Suprapubic skin (tissue), 4 donors: ENCODE data around the gene MAMDC4. TPM values are rescaled to one million over a fixed set of nuclear protein-coding genes. Genes with fewer than 3 reads are reported as not detected.
"Not testable (repeated sequence)": the region's sequence is repeated elsewhere in the genome, so short reads cannot be mapped to it uniquely, and the experiment has no call there.

Source experiments
- DNase-seq, 2 donors: peaks; one replicate each; pipeline ENCODE4 v3.0.0-alpha.2; 2019; ENCODE audit warnings: low spot score in 2 of 2
- H3K27ac ChIP-seq: fragments of 200-600 bp; sonication (generic); one replicate; pipeline ENCODE4 v1.5.1; 2019
- H3K27me3 ChIP-seq: fragments of 200-600 bp; sonication (generic); one replicate; pipeline ENCODE4 v1.5.1; 2019
- H3K36me3 ChIP-seq: fragments of 200-600 bp; sonication (generic); one replicate; pipeline ENCODE4 v1.5.1; 2019
- H3K4me1 ChIP-seq: fragments of 200-600 bp; sonication (generic); one replicate; pipeline ENCODE4 v1.5.1; 2019
- H3K4me3 ChIP-seq: fragments of 200-600 bp; sonication (generic); one replicate; pipeline ENCODE4 v1.5.1; 2019; ENCODE audit warnings: mild to moderate bottlenecking
- H3K9me3 ChIP-seq: fragments of 200-600 bp; sonication (generic); one replicate; pipeline ENCODE4 v1.5.1; 2019
- EP300 ChIP-seq: sonication (generic); formaldehyde crosslinking; IDR thresholded peaks from one replicate; pipeline ENCODE4 v1.6.1; 2017; ENCODE audit warnings: antibody characterized with exemption
- POLR2A ChIP-seq, 2 donors: fragments of 450-650 bp; IDR thresholded peaks; one replicate each; pipeline ENCODE4 v1.6.1; 2017; ENCODE audit warnings: antibody characterized with exemption in 2 of 2, mild to moderate bottlenecking in 2 of 2, moderate library complexity in 2 of 2
- POLR2AphosphoS5 ChIP-seq, 3 donors: sonication (generic); formaldehyde crosslinking; IDR thresholded peaks; one replicate each; pipeline ENCODE4 v1.6.1; 2017; ENCODE audit warnings: antibody characterized with exemption in 3 of 3
- WGBS: methylation state at CpG from one replicate; pipeline ENCODE4 v1.1.5; 2018; 5-methylcytosine and 5-hydroxymethylcytosine counted together
- total RNA-seq, 4 donors: library from RNA; depleted of rRNA; stranded (reverse); fragments of >200 nt; gene quantifications; one replicate each; pipeline ENCODE4 v1.1.0, GENCODE V29; 2016
- TF ChIP-seq, protein P1 (sequence below), 2 donors: fragments of 200-600 bp in 1 of 2; fragments of 450-650 bp in 1 of 2; sonication (generic) in 1 of 2; IDR thresholded peaks; one replicate each; pipeline ENCODE4 v1.5.1; 2016 to 2019; ENCODE audit warnings: antibody characterized with exemption in 2 of 2, mild to moderate bottlenecking in 1 of 2, moderate library complexity in 1 of 2

The MAMDC4 gene
- total RNA-seq, 4 donors from 2014 or later: 1.3 to 3.9 (median 1.8) TPM

DNA sequence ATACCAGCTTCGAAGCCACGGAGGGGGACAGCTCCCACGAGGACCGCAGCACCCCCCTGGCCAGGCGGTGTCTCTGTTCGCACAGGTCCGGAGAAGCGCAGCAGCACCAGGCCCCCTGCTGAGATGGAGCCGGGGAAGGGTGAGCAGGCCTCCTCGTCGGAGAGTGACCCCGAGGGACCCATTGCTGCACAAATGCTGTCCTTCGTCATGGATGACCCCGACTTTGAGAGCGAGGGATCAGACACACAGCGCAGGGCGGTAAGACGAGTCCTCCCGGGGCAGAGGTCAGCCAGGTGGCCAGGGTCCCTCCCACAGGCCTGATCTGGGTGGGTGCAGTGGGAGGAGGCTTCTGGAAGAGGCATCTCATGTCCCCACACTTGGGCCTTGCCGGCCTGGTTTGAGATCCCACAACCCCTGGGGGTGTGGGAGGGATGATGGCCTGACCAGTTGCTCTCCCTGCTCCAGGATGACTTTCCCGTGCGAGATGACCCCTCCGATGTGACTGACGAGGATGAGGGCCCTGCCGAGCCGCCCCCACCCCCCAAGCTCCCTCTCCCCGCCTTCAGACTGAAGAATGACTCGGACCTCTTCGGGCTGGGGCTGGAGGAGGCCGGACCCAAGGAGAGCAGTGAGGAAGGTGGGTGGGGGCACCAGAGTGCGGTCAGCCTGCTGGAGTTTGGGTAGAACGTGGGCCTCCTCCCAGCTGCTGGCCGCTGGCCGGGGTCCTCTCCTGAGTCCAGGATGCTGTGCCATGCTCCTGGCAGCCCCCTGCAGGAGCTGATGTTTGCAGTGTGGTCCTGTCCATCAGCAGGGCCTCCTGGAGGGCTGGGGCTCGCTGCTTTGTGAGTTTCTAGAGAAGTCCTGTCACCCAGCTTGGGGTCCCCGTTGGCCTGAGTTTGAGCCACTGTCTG lies 12.7 kb upstream of the MAMDC4 start:
- TF ChIP-seq, protein P1, sequence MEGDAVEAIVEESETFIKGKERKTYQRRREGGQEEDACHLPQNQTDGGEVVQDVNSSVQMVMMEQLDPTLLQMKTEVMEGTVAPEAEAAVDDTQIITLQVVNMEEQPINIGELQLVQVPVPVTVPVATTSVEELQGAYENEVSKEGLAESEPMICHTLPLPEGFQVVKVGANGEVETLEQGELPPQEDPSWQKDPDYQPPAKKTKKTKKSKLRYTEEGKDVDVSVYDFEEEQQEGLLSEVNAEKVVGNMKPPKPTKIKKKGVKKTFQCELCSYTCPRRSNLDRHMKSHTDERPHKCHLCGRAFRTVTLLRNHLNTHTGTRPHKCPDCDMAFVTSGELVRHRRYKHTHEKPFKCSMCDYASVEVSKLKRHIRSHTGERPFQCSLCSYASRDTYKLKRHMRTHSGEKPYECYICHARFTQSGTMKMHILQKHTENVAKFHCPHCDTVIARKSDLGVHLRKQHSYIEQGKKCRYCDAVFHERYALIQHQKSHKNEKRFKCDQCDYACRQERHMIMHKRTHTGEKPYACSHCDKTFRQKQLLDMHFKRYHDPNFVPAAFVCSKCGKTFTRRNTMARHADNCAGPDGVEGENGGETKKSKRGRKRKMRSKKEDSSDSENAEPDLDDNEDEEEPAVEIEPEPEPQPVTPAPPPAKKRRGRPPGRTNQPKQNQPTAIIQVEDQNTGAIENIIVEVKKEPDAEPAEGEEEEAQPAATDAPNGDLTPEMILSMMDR (IDR thresholded peaks at IDR 0.05): no peak
- TF ChIP-seq POLR2A (IDR thresholded peaks at IDR 0.05): no peak
- no peak for TF ChIP-seq POLR2AphosphoS5 (IDR thresholded peaks at IDR 0.05)
- no peak for TF ChIP-seq EP300
- H3K27ac ChIP-seq: no peak overlapping the region
- no peak for DNase-seq
- peaks cover 12% of the 10 kb centered on the region for H3K27me3 ChIP-seq
- H3K36me3 ChIP-seq: peaks cover 41% of the 10 kb centered on the region
- no peaks in the 10 kb centered on the region for H3K9me3 ChIP-seq
- no peak overlapping the region for H3K4me3 ChIP-seq
- peaks cover 43% of the 10 kb centered on the region for H3K4me1 ChIP-seq
- 91% methylated on average over 14 of the region's 36 CpGs for WGBS

DNA sequence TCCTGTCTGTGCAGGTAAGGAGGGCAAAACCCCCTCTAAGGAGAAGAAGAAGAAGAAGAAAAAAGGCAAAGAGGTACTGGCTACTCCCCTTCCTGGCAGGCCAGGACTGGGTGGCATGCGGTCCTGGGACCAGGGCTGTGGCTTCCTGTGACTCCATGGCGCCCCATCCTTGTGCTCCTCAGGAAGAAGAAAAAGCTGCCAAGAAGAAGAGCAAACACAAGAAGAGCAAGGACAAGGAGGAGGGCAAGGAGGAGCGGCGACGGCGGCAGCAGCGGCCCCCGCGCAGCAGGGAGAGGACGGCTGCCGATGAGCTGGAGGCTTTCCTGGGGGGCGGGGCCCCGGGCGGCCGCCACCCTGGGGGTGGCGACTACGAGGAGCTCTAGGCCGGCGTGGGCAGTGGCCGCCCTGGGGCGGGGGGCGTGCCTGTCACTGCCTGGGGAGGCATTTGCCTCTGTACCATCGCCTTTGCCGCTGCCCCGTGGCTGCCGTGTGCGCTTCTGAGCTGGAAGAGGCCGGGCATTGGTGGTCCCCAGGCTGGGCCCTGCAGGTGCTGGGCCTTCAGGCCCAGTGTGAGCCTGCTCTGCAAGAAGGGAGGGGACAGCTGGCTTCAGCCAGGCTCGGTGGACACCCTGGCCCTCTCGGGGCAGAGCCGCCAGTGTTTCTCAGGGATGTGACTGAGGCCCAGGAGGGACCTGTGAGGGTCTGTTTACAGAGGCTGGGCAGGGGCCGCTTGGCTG lies 11.8 kb upstream of the MAMDC4 start:
- no peaks in the 10 kb centered on the region for H3K9me3 ChIP-seq
- WGBS: 55% methylated on average over 20 of the region's 32 CpGs
- peaks cover 19% of the 10 kb centered on the region for H3K27me3 ChIP-seq
- no peak overlapping the region for H3K4me3 ChIP-seq
- H3K4me1 ChIP-seq: peaks cover 49% of the 10 kb centered on the region
- DNase-seq: no peak
- H3K27ac ChIP-seq: no peak overlapping the region
- H3K36me3 ChIP-seq: peaks cover 41% of the 10 kb centered on the region
- TF ChIP-seq POLR2AphosphoS5 (IDR thresholded peaks at IDR 0.05): no peak
- no peak for TF ChIP-seq EP300
- no peak for TF ChIP-seq POLR2A (IDR thresholded peaks at IDR 0.05)
- TF ChIP-seq, protein P1 (IDR thresholded peaks at IDR 0.05): no peak

DNA sequence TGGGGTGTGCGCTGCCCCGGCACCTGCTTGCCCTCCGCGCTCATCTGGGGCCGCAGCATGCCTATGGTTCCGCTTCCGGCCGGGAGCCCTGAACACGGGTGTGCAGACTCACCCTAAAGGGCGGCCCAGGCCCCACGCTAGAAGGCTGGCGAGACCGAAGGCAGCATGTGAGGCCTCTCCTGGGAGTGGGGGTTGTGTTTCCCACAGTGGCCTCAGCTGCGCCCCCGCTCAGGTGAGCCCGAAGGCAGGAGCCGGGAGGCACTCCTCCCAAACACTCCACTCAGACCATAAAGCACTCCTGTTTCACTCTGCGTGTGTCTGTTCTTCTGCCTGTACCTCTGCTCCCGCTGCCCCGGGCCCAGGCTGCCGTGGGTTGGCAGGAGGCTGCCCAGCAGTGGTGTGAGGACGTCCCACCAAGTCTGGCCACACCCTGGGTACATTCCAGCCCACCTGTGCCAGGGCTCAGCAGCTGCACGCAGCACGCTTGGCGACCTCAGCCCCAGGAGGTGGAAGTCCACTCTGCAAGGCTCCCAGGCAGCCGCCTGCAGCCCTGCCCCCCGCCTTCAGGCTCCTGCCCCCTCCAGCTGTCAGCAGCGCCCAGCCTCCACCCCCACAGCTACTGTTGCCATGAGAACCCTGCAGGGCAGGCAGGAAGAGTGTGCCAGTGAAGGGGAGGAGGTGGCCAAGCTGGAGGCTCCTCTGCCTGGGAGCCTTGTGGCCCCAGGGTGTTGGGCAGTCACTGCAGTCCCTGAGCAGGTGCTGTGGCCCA lies 11.1 kb upstream of the MAMDC4 start:
- peaks cover 57% of the 10 kb centered on the region for H3K4me1 ChIP-seq
- TF ChIP-seq EP300 (no peak), POLR2AphosphoS5 (IDR thresholded peaks at IDR 0.05) (no peak), POLR2A (IDR thresholded peaks at IDR 0.05) (no peak)
- TF ChIP-seq, protein P1 (IDR thresholded peaks at IDR 0.05): no peak
- WGBS: 73% methylated on average over 14 of the region's 28 CpGs
- H3K9me3 ChIP-seq: no peaks in the 10 kb centered on the region
- no peak overlapping the region for H3K4me3 ChIP-seq
- H3K27ac ChIP-seq: no peak overlapping the region
- DNase-seq: no peak
- peaks cover 26% of the 10 kb centered on the region for H3K27me3 ChIP-seq
- peaks cover 37% of the 10 kb centered on the region for H3K36me3 ChIP-seq

DNA sequence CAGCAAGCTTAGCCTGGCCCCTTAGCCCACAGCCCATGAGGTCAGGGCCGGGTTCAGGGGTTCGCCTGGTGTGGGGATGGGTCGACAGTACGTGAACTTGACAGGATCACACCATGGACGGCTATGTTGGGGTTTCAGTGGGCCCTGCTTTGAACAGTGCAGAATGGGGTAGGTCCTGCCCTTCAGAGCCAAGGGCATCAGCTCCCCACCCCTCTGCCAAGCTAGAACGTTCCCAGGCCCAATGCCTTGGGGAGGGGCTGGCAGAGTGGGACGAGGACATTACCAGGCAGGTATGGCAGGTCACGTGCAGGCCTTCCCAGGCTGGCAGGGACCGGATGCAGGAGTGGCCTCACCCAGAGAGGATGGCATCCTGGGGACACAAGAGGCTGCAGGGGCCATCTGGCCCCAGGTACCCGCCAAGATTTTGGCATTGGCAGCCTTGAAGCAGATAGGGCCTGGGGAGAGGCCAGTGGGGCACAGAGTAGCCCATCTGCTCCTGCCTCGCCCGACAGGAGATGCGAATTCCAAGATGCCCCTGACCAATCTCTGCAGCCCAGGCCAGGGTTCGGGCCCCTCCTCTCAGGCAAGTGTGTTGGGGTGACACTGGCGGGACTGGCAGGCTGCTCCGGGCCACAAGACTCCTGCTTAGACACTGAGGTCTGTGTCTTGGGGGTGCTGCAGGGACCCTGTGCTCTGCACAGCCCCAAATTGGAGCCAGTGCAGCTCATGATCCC lies 10.3 kb upstream of the MAMDC4 start:
- Histone ChIP-seq H3K36me3 (peaks cover 32% of the 10 kb centered on the region), H3K4me3 (peak overlapping the region; percentile 48), H3K27me3 (peaks cover 34% of the 10 kb centered on the region), H3K4me1 (peaks cover 64% of the 10 kb centered on the region)
- H3K9me3 ChIP-seq, DNase-seq, H3K27ac ChIP-seq: not testable (repeated sequence)
- 0% methylated on average over 1 of the region's 16 CpGs for WGBS

DNA sequence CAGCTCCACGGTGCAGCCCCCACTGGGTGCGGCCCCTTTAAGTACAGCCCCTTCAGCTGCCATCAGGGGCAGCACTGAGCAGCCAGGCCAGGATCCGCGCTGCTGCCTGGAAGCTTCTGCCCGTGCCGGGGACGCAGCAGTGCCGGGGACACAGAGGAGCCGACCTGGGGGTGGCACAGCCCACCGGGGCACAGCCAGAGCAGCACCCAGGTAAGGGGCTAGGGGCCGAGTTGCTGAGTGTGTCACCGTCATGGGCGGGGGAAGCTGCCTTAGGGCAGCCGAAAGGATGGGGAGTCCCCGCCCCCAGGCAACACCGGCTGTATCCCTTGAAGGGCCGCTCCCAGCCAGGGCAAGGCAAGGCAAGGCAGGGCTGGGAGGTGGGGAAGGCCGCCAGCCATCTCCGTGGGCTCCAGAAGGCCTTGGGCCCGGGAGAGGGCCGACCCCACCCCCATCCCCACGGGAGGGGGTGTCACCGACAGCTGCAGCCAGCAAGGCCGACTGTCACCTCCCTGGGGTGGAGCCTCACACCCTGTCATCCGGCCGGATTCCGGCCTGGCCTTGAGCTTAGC lies 9.7 kb upstream of the MAMDC4 start, which contains the start of gene AJM1:
TSS of gene AJM1 (plus strand) at position 99 of the 569 bp plus-strand sequence. CDS start 1,937 bp downstream, outside the sequence.
- not testable (repeated sequence) for H3K27ac ChIP-seq
- H3K4me1 ChIP-seq: peaks cover 71% of the 10 kb centered on the region
- WGBS: 0% methylated on average over 1 of the region's 27 CpGs

DNA sequence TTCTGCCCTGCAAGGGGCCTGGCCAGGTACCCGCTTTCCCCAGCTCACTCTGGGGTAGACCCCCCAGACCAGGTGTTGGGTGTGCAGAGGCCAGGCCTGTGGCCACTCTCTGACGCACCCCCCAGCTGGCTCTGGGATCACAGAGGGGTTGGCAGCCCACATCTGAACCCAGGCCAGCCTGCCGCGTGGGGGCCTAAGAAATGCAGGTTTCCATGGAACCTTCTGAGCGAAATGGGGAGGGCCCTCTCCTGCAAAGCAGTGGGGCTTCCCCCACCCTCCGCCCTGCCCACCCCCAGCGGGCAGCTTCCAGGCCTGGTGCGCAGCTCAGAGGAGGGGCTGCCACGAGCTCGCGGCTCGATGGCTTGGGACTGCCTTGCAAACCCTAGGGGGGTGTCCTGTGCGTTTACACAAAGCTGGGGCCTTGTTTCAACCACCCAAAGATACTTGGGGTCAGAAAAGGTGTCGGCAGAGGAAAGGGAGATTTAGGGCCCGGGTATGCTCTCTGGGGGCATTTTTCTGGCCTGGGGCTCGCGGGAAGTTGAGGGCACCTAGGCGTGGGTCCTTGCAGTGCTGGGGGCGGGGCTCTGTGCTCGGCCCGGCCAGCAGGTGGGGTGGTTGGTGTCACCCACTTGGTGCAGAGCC lies 8.9 kb upstream of the MAMDC4 start:
- not testable (repeated sequence) for H3K27ac ChIP-seq, DNase-seq, H3K9me3 ChIP-seq
- Histone ChIP-seq H3K4me3 (peak overlapping the region; percentile 48), H3K27me3 (peaks cover 40% of the 10 kb centered on the region), H3K36me3 (peaks cover 18% of the 10 kb centered on the region), H3K4me1 (peaks cover 79% of the 10 kb centered on the region)
- 0% methylated on average over 4 of the region's 21 CpGs for WGBS

More for the DNA sequence above, 9.7 kb upstream of the MAMDC4 start, which contains the start of gene AJM1:
- Histone ChIP-seq H3K27me3 (peaks cover 40% of the 10 kb centered on the region), H3K4me3 (peak within 1 kb of the TSS; percentile 48), H3K36me3 (peaks cover 25% of the 10 kb centered on the region)
- TF ChIP-seq, protein P1 (IDR thresholded peaks at IDR 0.05): peak; percentile 54 to 98
- DNase-seq: peak in 1 of 2 donors; percentile 86
- not testable (repeated sequence) for H3K9me3 ChIP-seq
